NCI-H2196 (cell line): ENCODE measurements around the gene AP3D1.

Source experiments
- DNase-seq: peaks from one replicate; lab custom pipeline; 2025; ENCODE audit not compliant: unreplicated experiment; lab: John Stamatoyannopoulos, UW

Gene AP3D1

DNA sequence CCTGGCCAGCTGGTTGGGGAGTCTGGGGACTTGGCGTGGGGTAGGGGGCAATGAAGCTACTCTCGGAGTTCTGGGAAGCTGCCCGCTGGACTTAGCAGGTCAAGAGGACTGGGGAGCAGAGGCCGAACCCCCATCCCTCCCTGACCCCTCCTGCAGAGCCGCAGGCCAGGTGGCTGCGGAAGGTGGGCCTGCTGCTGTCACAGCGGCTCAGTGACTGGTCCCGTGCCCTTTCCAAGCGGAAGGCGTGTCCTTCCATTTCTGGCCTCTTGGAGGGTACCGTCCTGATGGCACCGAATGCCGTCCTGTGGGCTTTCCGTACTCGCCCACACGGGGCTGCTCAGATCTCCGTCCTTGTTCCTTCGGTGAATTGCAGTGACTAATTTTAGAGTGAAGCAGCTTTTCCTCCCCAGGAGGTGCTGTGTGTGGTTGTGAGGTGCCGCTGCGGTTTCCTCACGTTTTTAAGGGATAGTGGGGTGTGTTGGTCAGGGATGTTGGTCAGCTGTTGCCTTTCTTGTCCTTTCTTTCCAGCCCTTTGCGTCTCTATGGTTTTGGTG, 33.1 kb upstream of the AP3D1 start:
- no peak for DNase-seq

DNA sequence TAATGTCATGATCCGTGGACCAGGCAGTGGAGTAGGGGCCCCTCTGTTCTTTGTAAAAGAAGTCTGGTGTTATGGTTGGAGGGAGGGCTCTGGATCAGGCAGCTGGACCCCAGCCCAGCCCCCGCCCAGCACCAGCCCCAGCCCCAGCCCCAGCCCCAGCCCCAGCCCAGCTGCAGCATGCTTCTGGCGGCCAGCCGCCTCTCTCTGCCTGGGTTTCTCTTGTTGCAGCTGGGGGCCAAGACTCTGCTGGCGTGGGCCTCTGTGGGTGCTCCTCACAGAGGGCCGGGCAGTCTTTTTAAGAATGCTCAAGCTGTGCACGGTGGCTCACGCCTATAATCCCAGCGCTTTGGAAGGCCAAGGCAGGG, 30.2 kb upstream of the AP3D1 start:
- DNase-seq: no peak

DNA sequence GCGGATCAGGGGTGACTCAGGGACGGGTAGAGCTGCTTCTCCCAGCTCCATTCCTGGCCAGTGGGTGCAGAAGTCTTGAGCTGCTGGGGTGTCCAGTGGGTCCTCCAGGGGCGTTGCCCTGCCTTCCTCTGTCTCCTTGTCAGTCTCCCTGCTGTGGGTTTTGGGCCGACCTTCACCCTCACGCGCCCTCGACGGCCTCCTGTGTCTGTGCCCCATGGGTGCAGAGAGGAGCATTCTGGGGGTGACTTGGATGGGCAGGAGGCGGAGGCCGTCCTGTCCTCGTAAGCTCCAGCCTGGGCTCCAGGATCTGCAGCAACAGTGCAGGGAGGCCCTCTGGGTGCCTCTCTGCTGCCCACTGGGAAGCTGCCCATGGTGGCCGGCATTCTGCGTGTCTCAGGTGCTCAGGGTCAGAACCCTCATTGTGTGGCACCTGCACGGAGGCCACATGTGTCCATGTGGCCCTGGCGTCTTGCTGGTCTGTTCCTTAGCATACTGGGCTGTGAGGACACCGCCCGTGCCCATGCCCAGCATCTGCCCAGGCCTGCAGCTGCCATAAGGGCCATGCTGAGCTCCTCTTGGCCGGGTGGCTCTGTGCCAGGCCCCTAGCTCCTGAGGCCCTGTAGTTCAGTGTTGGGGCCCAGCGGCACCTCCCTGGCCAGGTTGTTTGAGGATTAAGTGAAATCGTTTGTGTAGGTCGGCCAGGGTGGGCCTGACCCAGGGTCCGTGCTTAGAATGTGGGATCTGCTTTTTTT, 29.7 kb upstream of the AP3D1 start:
- no peak for DNase-seq

DNA sequence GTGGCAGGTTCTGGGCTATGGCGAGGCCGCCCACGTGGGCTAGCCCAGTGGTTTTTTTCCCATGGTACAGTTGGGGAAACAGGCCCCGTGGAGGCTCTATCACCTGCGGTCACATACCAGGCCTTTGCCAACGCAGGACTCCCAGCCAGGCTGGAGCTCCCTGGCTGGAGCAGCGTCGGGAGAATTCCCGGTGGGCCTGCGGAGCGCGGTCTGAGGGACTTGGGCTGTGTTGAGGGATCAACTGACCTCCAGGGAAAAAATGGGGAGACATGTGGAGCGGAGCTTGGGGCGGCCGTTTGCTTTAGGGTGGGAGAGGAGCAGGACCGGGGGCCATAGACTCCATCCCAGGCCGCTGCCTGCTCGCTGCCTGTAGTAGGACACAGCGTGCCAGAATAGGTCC, 28.7 kb upstream of the AP3D1 start:
- DNase-seq: no peak

DNA sequence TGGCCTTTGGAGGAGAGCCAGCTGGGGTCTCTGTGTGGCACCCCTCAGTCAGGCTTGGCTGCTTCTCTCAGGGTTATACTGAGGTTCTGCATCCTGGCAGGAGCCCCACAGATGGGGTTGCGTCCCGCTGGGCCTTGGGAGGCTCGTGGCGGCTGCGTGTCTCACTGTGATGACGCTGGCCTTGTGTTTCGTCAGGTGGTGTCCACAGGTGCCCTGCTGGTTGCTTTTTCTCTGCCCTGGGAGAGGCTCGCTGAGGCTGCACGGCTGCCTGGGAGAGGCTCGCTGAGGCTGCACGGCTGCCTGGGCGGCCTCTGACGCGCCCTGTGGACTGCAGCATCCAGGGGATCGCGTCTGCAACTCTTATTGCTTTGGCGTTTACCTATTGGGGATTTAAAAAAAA, 27.7 kb upstream of the AP3D1 start:
- DNase-seq: no peak

DNA sequence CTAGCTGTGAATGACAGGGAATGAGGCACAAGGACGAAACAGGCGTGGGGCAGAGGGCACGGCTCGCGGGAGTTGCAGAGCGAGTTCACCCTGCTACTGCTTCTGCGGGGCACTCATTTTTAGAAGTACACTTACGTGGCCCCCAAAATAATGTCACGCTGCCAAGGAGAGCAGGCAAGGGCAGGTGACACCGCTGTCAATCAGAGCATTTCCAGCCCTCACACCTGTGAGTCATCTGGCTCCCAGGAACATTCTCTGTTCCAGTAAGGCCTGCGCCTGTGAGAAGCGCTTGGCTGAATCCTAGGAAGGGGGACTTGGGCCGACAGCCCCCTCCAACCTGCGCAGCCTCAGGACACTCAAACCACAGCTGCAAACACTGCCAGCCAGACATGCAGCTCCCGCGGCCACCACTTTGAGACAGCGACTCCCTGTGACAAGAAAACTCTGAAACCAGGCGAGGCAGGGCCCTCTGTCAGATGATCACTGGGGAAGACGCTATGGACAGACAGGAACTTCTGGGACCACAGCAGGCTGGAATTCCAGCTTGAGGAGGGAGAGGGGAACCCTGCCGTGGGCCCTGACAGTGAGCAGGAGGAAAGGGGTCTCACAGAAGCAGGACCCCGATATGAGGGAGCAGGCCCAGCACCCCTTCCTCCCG, 25.1 kb upstream of the AP3D1 start:
- no peak for DNase-seq

DNA sequence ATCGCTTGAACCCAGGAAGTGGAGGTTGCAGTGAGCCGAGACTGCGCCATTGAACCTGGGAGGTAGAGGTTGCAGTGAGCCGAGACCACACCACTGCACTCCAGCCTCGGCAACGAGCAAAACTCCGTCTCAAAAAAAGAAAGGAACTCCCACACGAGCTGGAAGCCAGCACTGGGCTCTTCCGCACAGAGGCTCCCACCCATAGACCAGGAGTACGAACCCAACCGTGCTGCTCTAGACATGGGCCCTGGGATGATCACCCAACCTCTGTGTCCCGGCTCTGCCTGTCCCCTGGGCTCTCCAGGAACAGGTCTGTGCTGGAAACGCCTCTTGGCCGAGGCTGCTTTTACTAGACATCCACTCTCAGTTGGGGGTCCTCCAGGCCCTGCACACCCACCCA, 24.4 kb upstream of the AP3D1 start:
- no peak for DNase-seq

DNA sequence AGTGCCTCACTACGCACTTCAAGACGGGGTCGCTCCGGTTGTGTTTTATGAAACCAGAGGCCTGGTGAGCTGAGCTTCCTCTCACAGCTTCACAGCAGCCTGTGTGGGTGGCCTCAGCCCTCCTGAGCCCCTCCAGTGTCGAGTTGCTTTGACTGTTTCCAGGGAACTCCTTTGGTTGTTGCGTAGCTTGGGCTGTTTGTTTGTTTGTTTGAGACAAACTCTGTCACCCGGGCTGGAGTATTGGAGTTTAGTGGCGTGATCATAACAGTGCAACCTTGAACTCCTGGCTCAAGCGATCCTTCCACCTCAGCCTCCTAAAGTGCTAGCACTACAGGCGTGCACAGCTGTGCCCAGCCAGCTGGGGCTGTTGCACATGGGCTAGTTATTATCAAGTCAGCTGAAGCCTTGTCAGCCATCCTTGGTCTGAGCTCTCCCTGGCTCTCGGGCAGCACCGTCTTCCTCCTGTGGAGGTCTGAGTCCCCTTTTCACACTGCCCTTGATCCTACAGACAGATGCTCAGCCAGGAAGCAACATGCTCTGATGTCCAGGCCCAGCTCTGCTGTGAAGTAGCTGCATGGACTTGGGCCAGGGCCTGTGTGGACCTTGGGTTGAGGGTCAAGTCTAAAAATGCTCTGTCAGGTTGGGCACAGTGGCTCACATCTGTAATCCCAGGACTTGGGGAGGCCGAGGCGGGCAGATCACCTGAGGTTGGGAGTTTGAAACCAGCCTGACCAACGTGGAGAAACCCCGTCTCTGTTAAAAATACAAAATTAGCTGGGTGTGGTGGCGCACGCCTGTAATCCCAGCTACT, 22.6 kb upstream of the AP3D1 start:
- no peak for DNase-seq

DNA sequence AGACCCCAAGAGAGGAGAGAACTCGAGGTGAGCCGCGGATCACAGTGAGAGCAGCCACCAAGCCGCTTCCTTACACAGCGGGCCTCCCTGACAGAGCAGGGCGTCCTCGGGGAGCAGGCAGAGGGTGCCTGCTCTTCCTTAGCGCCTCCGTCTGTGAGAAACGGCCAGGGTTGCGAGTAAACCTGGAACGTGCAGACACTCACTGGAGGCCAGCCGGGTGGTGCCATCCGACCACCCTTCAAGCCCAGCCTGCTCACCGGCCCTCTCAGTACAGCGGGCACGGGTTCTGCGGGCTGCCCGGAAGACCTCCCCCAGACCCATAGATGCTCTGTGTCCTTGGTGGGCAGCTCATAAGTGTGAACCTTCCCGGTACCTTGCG, 22.0 kb upstream of the AP3D1 start:
- DNase-seq: no peak

DNA sequence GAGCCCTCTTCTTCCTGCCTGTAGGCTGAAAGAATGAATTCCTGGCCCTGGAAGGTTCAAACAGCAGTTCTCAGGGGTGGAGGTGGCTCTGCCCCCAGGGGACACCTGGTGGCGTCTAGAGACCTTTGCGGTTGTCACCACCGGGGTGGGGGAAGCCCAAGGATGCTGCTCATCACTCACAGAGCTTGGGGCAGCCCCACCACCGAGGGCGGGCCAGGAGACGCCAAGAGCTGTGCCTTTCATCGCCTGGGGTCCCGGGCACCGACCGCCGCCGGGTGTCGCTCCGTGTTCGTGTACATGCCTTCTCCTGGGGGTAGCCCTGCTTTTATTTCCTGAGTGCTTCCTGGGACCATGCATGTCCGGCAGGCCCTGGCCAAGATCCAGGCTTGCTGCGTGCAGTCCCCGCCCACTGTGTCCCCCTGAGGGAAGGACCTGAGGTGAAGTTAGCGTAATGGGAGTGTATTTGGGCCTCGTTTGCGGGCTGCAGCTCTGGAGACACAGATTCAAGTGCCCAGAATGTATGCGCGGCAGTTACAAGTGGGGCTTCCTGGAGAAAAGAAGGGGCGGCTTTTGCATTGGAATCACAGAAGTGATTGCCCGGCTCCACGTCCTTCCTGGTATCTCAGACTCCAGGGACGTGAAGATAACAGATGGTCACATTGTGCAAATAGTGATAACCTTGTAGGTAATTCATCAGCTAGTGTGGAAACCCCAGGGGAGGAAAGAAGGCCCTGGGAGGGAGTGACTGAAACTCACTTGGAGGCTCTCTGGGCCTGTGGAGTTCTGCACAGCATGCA, 20.2 kb upstream of the AP3D1 start:
- no peak for DNase-seq

DNA sequence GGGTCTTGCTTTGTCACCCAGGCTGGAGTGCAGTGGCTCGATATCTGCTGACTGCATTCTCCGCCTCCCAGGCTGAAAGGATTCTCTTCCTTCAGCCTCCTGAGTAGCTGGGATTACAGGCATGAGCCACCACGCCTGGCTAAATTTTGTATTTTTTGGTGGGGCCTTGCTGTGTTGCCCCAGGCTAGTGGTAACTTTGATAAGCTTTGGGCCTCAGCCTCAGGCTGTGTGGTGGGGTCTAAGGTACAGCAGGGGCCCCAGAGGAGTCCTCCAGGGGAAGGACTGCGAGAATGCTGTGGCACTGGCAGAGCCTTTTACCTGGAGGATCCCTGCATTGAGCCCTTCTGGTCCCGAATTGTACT, 19.6 kb upstream of the AP3D1 start:
- DNase-seq: no peak

DNA sequence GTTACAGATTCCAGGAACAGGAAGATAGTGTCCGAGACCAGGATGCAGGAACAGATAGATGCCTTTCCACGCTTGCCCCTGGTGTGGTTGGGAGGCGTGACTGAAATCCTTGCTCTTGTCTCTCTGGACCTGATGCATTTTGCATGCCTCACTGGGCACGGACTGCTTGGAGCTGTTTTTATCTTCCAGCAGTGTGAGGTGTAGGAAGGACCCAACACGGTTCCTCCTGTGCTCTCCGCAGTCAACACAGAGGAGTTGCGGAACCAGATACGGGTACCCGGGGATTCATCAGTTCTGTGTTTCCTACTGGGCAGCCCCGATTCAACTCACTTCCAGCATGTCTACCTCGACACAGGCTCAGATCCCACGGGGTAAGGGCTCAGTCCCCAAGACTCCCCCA, 18.9 kb upstream of the AP3D1 start:
- no peak for DNase-seq

DNA sequence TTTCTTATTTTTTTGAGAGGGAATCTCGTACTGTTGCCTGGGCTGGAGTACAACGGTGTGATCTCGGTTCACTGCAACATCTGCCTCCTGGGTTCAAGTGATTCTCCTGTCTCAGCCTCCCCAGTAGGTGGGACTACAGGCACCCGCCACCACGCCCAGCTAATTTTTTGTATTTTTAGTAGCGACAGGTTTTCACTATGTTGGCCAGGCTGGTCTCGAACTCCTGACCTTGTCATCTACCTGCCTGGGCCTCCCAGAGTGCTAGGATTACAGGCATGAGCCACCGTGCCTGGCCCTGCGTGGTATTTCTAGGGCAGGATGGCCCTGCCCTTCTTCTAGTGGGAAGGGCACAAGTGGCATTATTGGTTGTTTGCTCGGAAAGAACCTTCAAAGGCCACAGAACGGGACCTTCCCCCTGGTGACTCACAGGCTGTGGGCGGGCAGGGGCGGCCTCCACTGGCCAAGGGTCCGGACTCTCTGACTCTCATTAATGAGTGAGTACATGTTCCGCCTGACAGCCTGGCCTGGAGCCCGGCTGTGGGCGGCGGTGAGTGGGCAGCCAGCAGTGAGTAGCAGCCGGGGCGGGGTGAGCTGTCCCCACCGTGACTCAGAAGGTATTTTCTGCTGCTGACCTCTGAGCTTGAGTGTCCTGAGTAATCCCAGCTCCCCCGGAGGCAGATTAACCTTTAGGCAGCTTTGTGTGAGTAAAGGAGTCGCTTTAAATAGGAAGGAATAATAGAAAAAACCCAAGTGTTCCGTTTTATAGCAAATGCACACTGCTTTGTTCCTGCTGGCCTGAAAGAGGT, 17.5 kb upstream of the AP3D1 start:
- DNase-seq: peak; percentile 94

DNA sequence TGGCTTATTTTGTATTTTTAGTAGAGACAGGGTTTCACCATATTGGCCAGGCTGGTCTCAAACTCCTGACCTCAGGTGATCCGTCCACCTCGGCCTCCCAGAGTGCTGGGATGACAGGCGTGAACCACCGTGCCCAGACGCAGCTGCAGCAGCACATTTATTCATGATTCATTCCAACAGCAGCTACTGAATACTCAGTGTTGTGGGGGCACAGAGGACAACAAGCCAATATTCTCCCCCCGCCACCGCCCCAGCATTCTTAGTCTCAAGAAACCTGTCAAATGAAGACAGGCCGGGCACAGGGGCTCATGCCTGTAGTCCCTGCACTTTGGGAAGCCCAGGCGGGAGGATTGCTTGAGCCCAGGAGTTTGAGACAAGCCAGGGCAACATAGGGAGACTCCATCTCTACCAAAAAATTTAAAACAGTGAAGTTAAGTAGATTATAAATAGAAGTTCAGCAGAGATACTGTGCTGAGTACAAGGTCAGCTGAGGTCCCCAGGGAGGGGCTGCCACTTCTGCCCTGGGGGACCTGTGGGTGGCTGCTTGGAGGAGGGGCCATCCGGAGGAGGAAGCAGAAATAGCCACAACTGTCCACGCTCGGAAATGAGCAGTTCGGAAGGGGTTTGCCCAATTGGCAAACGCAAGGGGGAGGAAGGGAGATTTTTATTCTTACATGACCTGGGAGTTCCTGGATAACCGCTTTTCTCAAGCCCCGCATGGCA, 16.7 kb upstream of the AP3D1 start:
- DNase-seq: no peak

DNA sequence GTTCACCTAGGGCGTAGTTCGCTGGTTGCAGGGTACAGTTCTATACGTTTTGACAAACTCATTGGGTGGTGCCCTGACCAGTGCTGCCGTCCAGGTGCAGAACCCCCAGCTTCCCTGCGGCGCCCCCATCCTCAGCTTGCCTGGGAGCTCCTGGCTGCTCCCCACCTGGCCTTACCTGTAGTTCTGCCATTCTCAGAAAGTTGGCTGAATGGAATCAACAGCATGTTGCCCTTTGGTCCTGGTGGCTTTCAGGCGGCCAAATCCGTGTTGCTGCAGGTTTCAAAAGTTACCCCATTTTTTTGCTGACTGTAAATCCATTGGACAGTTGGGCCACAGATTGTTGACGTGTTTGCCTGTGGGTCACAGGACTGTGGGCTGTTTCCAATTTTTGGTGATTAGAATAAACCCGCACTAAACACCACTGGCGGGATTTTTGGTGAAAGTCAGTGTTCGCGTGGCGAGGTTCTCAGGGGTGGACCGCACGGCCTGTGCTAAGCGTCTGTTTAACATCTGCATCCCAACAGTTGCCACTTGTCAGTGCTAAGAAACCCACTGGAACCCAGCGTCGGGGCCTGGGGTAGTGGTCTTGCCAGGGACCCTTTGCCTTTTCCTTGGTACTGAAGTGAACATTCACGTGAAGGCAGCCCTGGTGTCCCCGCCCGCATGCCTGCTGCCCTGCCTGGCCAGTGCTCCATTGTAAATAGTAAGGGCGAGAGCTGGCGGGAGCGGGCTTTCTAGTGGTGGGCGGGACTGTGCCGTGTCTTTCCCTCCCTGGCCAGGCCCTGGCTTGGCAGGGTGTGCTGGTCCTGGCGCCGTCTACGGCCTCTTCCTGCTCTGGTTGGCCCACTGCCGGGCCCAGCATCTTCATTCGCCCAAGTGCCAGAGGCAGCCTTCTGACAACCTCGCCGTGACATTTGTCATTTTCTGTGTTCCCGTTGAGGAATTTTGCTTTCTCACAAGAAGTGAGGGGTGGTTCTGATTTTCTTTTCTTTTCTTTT, 15.7 kb upstream of the AP3D1 start:
- peak; percentile 94 for DNase-seq

DNA sequence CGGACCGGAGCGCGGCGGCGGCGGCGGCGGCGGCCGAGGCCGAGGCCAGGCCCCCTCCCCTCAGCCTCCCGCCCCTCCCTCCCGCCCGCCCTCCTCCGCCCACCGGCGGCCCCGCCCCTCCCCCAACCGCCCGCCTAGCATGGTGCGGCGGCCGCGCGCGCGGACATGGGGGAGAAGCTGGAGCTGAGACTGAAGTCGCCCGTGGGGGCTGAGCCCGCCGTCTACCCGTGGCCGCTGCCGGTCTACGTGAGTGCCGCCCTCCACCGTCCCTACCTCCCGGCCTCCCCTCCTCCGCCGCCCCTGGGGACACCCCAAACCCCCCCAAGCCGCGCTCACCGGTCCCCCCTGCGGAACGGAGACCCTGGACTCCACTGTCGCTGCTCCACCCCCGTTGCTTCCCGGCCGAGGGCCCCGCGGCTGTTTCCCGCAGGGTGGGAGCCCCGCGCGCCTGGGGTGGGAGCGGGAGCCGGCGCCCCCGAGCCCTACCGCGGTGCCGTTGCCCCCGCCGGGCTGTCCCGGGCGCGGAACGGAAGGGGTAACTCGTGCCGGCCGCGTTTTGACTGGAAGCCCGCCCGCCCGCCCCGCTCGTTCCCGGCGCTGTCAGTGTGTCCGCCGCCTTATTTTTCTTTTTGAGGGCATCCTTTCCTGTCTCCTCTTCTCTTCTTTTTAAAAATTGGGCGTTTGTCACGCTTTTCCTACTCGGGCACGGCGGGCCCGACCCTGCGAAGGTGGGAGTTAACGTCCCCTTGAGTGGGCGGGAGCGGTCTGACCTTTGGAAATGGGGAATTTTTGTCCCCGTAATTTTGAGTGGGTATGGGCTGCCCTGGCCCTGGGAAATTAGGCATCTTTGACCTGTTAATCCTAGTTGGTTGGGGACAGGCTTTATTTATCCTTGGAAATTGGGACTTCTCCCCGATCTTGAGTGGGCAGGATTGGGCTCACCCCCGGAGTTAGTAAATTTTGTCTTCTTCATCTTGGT, 12.9 kb upstream of the AP3D1 start:
- DNase-seq: no peak

DNA sequence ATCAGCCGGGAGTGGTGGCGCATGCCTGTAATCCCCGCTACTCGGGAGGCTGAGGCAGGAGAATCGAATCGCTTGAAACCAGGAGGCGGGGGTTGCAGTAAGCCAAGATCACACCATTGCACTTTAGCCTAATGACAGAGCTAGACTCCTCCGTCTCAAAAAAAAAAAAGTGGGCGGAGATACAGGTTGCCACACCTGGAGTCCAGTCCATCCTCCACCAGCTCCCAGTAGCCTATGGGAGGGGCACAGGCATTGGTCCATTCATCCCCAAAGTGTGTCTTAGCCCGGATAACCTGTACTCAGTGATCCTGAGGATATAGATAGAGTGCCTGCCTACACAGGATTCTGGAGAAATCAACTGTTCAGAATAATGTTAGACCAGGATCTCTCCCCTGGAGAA, 9.0 kb upstream of the AP3D1 start:
- no peak for DNase-seq
